ENCODE measurements around the gene AKAP17A.

DNA sequence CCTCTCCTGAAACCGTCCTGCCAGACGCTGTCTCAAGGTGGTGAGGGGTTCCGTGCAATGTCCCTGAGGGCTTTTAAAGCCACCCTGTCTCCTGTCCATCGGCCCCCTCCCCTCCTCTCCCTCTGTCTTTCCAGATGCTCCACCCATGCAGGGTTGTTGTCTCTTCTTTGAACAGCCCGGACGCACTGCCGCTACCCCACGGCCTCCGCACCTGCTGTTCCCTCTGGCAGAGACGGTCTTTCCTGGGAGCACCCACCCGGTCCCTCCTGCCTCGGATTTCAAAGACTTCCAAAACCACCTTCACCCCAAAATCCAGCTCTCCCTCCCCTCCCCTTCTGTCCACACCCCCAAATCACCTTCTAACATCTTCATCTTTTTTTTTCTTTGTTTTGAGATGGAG, 19.3 kb downstream of the AKAP17A start:
- TF ChIP-seq CTCF (IDR thresholded peaks at IDR 0.05) (no peak), EP300 (IDR thresholded peaks at IDR 0.05; ENCODE audit: low read depth) (no peak), POLR2A (IDR thresholded peaks at IDR 0.05) (no peak)

All from transverse colon (tissue), 3 donors.